K562 (cell line): ENCODE measurements around the gene TSGA10IP. TPM values are rescaled to one million over a fixed set of nuclear protein-coding genes. Genes with fewer than 3 reads are reported as not detected.
A peak's percentile ranks its signal among the peaks of the same experiment; 100 is the strongest.

Experiments
- BMI1 ChIP-seq: fragments of 150-350 bp; IDR thresholded peaks from 2 replicates; pipeline ENCODE4 v1.6.1; 2014; ENCODE audit warnings: low read length
- BRF1 ChIP-seq: IDR thresholded peaks from 3 replicates; pipeline ENCODE4 v1.6.1; 2011; ENCODE audit warnings: borderline replicate concordance, mild to moderate bottlenecking; ENCODE audit not compliant: insufficient read length; ENCODE audit errors: extremely low read depth
- DIDO1 ChIP-seq: fragments of 450-650 bp; IDR thresholded peaks from 2 replicates; pipeline ENCODE4 v1.6.1; 2016; ENCODE audit warnings: low read depth, missing biosample characterization, missing genetic modification characterization
- FIP1L1 ChIP-seq: fragments of 200-400 bp; formaldehyde crosslinking; IDR thresholded peaks from 2 replicates; pipeline ENCODE4 v1.6.1; 2018; ENCODE audit warnings: mild to moderate bottlenecking, low read depth, low read length; ENCODE audit not compliant: poor library complexity, severe bottlenecking
- FOXM1 ChIP-seq, 2 experiments: fragments of 450-650 bp in 1 of 2; sonication (generic) in 1 of 2; formaldehyde crosslinking in 1 of 2; IDR thresholded peaks; 2 replicates each; pipeline versions ENCODE4 v1.6.1 to v1.9.0; 2017 to 2022; ENCODE audit warnings: low read depth in 2 of 2, mild to moderate bottlenecking in 2 of 2, missing genetic modification reagents in 1 of 2, moderate library complexity in 1 of 2
- HDAC2 ChIP-seq: fragments of 450-650 bp; IDR thresholded peaks from 2 replicates; pipeline ENCODE4 v1.6.1; 2016; ENCODE audit warnings: mild to moderate bottlenecking
- LCOR ChIP-seq: sonication (generic); formaldehyde crosslinking; IDR thresholded peaks from 2 replicates; pipeline ENCODE4 v1.8.0; 2022; ENCODE audit warnings: mild to moderate bottlenecking, missing genetic modification reagents
- MCM3 ChIP-seq: fragments of 450-650 bp; IDR thresholded peaks from 2 replicates; pipeline ENCODE4 v1.6.1; 2016
- NONO ChIP-seq, 2 experiments: fragments of 200-400 bp in 1 of 2; fragments of 450-650 bp in 1 of 2; formaldehyde crosslinking in 1 of 2; IDR thresholded peaks; 2 replicates each; pipeline ENCODE4 v1.6.1; 2017; ENCODE audit warnings: low read depth in 2 of 2, mild to moderate bottlenecking in 2 of 2, moderate library complexity in 2 of 2, low read length in 1 of 2
- POLR2G ChIP-seq: fragments of 200-400 bp; formaldehyde crosslinking; IDR thresholded peaks from 2 replicates; pipeline ENCODE4 v1.6.1; 2017; ENCODE audit warnings: low read depth, mild to moderate bottlenecking, antibody characterized with exemption, low read length, moderate library complexity
- RB1 ChIP-seq: fragments of 450-650 bp; IDR thresholded peaks from 2 replicates; pipeline ENCODE4 v1.6.1; 2017; ENCODE audit warnings: low read depth, mild to moderate bottlenecking
- RBBP5 ChIP-seq: fragments of 200-600 bp; sonication (generic); IDR thresholded peaks from 2 replicates; pipeline ENCODE4 v1.6.1; 2012; ENCODE audit warnings: borderline replicate concordance, mild to moderate bottlenecking, low read length, control low read depth, inconsistent platforms; ENCODE audit not compliant: insufficient read depth, poor library complexity, severe bottlenecking
- RBM25 ChIP-seq: fragments of 200-400 bp; formaldehyde crosslinking; IDR thresholded peaks from 2 replicates; pipeline ENCODE4 v1.6.1; 2018; ENCODE audit warnings: low read length, low read depth, moderate library complexity; ENCODE audit not compliant: severe bottlenecking
- RFX7 ChIP-seq: fragments of 250-450 bp; sonication (Bioruptor Pico); IDR thresholded peaks from 2 replicates; pipeline ENCODE4 v1.5.1; 2021; ENCODE audit warnings: mild to moderate bottlenecking
- SMARCA5 ChIP-seq: fragments of 450-650 bp; IDR thresholded peaks from 2 replicates; pipeline ENCODE4 v1.6.1; 2016
- STAG1 ChIP-seq: sonication (generic); formaldehyde crosslinking; IDR thresholded peaks from 2 replicates; pipeline ENCODE4 v1.5.0; 2020; ENCODE audit warnings: missing genetic modification reagents, borderline replicate concordance
- TEAD1 ChIP-seq, 2 experiments: fragments of 450-650 bp in 1 of 2; sonication (generic) in 1 of 2; formaldehyde crosslinking; IDR thresholded peaks; 2 replicates each; pipeline versions ENCODE4 v1.4.0 to v1.8.0; 2020 to 2022; ENCODE audit warnings: mild to moderate bottlenecking in 2 of 2, missing genetic modification reagents in 1 of 2
- TGIF2 ChIP-seq: sonication (generic); formaldehyde crosslinking; IDR thresholded peaks from 2 replicates; pipeline ENCODE4 v1.8.1; 2022; ENCODE audit warnings: mild to moderate bottlenecking, missing genetic modification reagents, moderate library complexity
- ZBTB8A ChIP-seq: fragments of 450-650 bp; IDR thresholded peaks from 2 replicates; pipeline ENCODE4 v1.6.1; 2018; ENCODE audit warnings: mild to moderate bottlenecking, moderate library complexity; ENCODE audit not compliant: partially characterized antibody
- polyA plus RNA-seq, 8 experiments: library from polyadenylated mRNA; depleted of rRNA in 4 of 8; stranded (reverse) in 5 of 8; unstranded in 3 of 8; fragments of >200 nt; fragmentation: Nextera tagmentation in 2 of 8; fragmentation: Illumina TruSeq in 1 of 8; extraction: Ambion mirVana in 2 of 8; extraction: Trizol in 1 of 8; gene quantifications; 2 replicates each; pipeline versions ENCODE4 v1.2.1 to v1.2.3, GENCODE V29; 2011 to 2014; ENCODE audit warnings: inconsistent platforms in 1 of 8, missing spikeins in 1 of 8
- total RNA-seq, 7 experiments: library from RNA; depleted of rRNA in 6 of 7; stranded (reverse); fragments of >200 nt in 6 of 7; fragmentation: Illumina TruSeq in 2 of 7; extraction: Trizol in 2 of 7; gene quantifications; 2 replicates each; pipeline versions ENCODE4 v1.2.1 to v1.2.3, GENCODE V29; 2011 to 2021; ENCODE audit warnings: low replicate concordance in 1 of 7
- TF ChIP-seq, protein P1 (sequence below), 3 experiments: IDR thresholded peaks in 2 of 3; conservative IDR thresholded peaks in 1 of 3; 2 replicates each; pipeline ENCODE4 v1.5.1; 2011 to 2012; ENCODE audit warnings: low read length in 3 of 3, mild to moderate bottlenecking in 3 of 3, control low read depth in 2 of 3, improper control_type of control experiment in 1 of 3, inconsistent platforms in 1 of 3, low read depth in 1 of 3, mixed read lengths in 1 of 3, moderate library complexity in 1 of 3; ENCODE audit not compliant: insufficient read depth in 2 of 3
- TF ChIP-seq, protein P2 (sequence below), 2 experiments: fragments of 250-450 bp in 1 of 2; fragments of 450-650 bp in 1 of 2; sonication (Bioruptor Pico) in 1 of 2; IDR thresholded peaks; 2 replicates each; pipeline versions ENCODE4 v1.6.1 to v1.8.0; 2016 to 2021; ENCODE audit warnings: mild to moderate bottlenecking in 2 of 2, moderate library complexity in 2 of 2, missing compliant biosample characterization in 1 of 2, missing genetic modification characterization in 1 of 2
- TF ChIP-seq, protein P3 (sequence below): fragments of 450-650 bp; formaldehyde crosslinking; IDR thresholded peaks from 2 replicates; pipeline ENCODE4 v1.4.0; 2022; ENCODE audit warnings: missing genetic modification characterization

The TSGA10IP gene
- total and polyA plus RNA-seq, 9 of the 15 experiments (the other 6 are each of a cell fraction or from before 2014, with no cell fraction given) = not detected

GRCh38 chr11:65918211-65919140, 26.8 kb upstream of the TSGA10IP start, which contains the start of gene C11orf68 (continued):
- TF ChIP-seq, protein P1, sequence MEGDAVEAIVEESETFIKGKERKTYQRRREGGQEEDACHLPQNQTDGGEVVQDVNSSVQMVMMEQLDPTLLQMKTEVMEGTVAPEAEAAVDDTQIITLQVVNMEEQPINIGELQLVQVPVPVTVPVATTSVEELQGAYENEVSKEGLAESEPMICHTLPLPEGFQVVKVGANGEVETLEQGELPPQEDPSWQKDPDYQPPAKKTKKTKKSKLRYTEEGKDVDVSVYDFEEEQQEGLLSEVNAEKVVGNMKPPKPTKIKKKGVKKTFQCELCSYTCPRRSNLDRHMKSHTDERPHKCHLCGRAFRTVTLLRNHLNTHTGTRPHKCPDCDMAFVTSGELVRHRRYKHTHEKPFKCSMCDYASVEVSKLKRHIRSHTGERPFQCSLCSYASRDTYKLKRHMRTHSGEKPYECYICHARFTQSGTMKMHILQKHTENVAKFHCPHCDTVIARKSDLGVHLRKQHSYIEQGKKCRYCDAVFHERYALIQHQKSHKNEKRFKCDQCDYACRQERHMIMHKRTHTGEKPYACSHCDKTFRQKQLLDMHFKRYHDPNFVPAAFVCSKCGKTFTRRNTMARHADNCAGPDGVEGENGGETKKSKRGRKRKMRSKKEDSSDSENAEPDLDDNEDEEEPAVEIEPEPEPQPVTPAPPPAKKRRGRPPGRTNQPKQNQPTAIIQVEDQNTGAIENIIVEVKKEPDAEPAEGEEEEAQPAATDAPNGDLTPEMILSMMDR (IDR thresholded peaks at IDR 0.05 in 2 of 3, conservative IDR thresholded peaks at IDR 0.05 in 1 of 3; ENCODE audit: insufficient read depth in 2 of 3, low read depth in 1 of 3, low read length in 3 of 3) = 0 out of 6 replicates have a peak, but pooled peaks of 1 of the 3 experiments have one; percentile 2
- TF ChIP-seq NONO (IDR thresholded peaks at IDR 0.05; ENCODE audit: low read depth in 2 of 2, low read length in 1 of 2) (peak in 1 of 2 experiments; percentile 74; a peak in 2 of 4 replicates), STAG1 (CRISPR knock-in tag) (peak; percentile 37; the same call in 1 of the 2 replicates), RFX7 (CRISPR knock-in tag) (no peak), ZBTB8A (no peak), SMARCA5 (0 out of 2 replicates have a peak, but pooled peaks have one; percentile 29), MCM3 (no peak), FOXM1 (IDR thresholded peaks at IDR 0.05; ENCODE audit: low read depth) (no peak), FOXM1 (CRISPR knock-in tag; IDR thresholded peaks at IDR 0.05; ENCODE audit: low read depth) (0 out of 2 replicates have a peak, but pooled peaks have one; percentile 19), POLR2G (peak; percentile 96), BRF1 (no peak), RBM25 (peak; percentile 94), DIDO1 (no peak), LCOR (0 out of 2 replicates have a peak, but pooled peaks have one; percentile 53), TEAD1 (CRISPR knock-in tag; IDR thresholded peaks at IDR 0.05) (peak in 1 of 2 experiments; percentile 8; a peak in 2 of 4 replicates), HDAC2 (peak; percentile 78), TGIF2 (CRISPR knock-in tag) (no peak; the same call in 1 of the 2 replicates), BMI1 (no peak), RB1 (peak; percentile 5), RBBP5 (peak; percentile 35), FIP1L1 (no peak)
- TF ChIP-seq, protein P2, sequence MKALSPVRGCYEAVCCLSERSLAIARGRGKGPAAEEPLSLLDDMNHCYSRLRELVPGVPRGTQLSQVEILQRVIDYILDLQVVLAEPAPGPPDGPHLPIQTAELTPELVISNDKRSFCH (CRISPR knock-in tag; IDR thresholded peaks at IDR 0.05) = no peak
- TF ChIP-seq, protein P2 (tag; IDR thresholded peaks at IDR 0.05) = 0 out of 2 replicates have a peak, but pooled peaks have one; percentile 40
- TF ChIP-seq, protein P3, sequence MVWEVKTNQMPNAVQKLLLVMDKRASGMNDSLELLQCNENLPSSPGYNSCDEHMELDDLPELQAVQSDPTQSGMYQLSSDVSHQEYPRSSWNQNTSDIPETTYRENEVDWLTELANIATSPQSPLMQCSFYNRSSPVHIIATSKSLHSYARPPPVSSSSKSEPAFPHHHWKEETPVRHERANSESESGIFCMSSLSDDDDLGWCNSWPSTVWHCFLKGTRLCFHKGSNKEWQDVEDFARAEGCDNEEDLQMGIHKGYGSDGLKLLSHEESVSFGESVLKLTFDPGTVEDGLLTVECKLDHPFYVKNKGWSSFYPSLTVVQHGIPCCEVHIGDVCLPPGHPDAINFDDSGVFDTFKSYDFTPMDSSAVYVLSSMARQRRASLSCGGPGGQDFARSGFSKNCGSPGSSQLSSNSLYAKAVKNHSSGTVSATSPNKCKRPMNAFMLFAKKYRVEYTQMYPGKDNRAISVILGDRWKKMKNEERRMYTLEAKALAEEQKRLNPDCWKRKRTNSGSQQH (CRISPR knock-in tag) = 0 out of 2 replicates have a peak, but pooled peaks have one; percentile 34
